PC-9 (cell line): ENCODE data around the gene FXYD3. TPM values are rescaled to one million over a fixed set of nuclear protein-coding genes. Genes with fewer than 3 reads are reported as not detected.

Source experiments
- BruUV-seq: library from RNA; stranded (reverse); fragments of 400-500 nt; replicated peaks from 2 replicates; lab custom pipeline; 2021; lab: Mats Ljungman, UMichigan
- CTCF ChIA-PET: fragments of 300-600 bp; sonication (Branson Sonifier 250); formaldehyde crosslinking; loops from one replicate; lab custom pipeline; 2022; ENCODE audit warnings: antibody characterized with exemption; lab: Charles Lee
- POLR2A ChIA-PET: fragments of 300-600 bp; sonication (Branson Sonifier 250); formaldehyde crosslinking; loops from one replicate; lab custom pipeline; 2022; ENCODE audit warnings: antibody characterized with exemption; ENCODE audit not compliant: unreplicated experiment; lab: Charles Lee
- DNase-seq, 2 experiments: peaks; one replicate each; pipeline versions ENCODE4 v3.0.0 to v3.0.0-alpha.2; 2015 to 2022; ENCODE audit warnings: mixed read lengths in 1 of 2
- H2AFZ ChIP-seq: fragments of 200-600 bp; sonication (generic); 2 replicates; pipeline ENCODE4 v1.8.1; 2017; ENCODE audit warnings: antibody characterized with exemption
- H3F3A ChIP-seq: fragments of 200-600 bp; sonication (generic); 2 replicates; pipeline ENCODE4 v1.8.1; 2017; ENCODE audit warnings: antibody characterized with exemption, mild to moderate bottlenecking, low read depth; ENCODE audit not compliant: insufficient read depth
- H3K27ac ChIP-seq: fragments of 200-600 bp; sonication (generic); 2 replicates; pipeline ENCODE4 v1.6.1; 2016; ENCODE audit warnings: mixed run types
- H3K27me3 ChIP-seq: fragments of 200-600 bp; sonication (generic); 2 replicates; pipeline ENCODE4 v1.6.1; 2016; ENCODE audit warnings: low read depth, mixed run types; ENCODE audit not compliant: insufficient read depth
- H3K36me3 ChIP-seq: fragments of 200-600 bp; sonication (generic); 2 replicates; pipeline ENCODE4 v1.6.1; 2016; ENCODE audit warnings: low read depth, mixed run types
- H3K4me1 ChIP-seq: fragments of 200-600 bp; sonication (generic); replicated peaks from 2 replicates; pipeline ENCODE4 v1.6.1; 2016; ENCODE audit warnings: mixed run types; ENCODE audit not compliant: insufficient read depth
- H3K4me2 ChIP-seq: fragments of 200-600 bp; sonication (generic); 2 replicates; pipeline ENCODE4 v1.6.1; 2017; ENCODE audit warnings: mixed run types
- H3K4me3 ChIP-seq: fragments of 200-600 bp; sonication (generic); 2 replicates; pipeline ENCODE4 v1.6.1; 2016; ENCODE audit warnings: mixed run types
- H3K79me2 ChIP-seq: fragments of 200-600 bp; sonication (generic); 2 replicates; pipeline ENCODE4 v1.6.1; 2017; ENCODE audit warnings: low read depth, mixed run types
- H3K9me2 ChIP-seq: fragments of 200-600 bp; sonication (generic); 2 replicates; pipeline ENCODE4 v1.8.1; 2017; ENCODE audit warnings: mild to moderate bottlenecking; ENCODE audit not compliant: insufficient read depth
- H3K9me3 ChIP-seq: fragments of 200-600 bp; sonication (generic); 2 replicates; pipeline ENCODE4 v1.8.1; 2016; ENCODE audit warnings: low read depth; ENCODE audit not compliant: insufficient read depth
- H4K20me1 ChIP-seq: fragments of 200-600 bp; sonication (generic); 2 replicates; pipeline ENCODE4 v1.8.1; 2017; ENCODE audit not compliant: insufficient read depth
- EZH2 ChIP-seq: fragments of 200-600 bp; sonication (generic); IDR thresholded peaks from 2 replicates; pipeline ENCODE4 v1.8.0; 2017; ENCODE audit warnings: antibody characterized with exemption, low read depth
- intact Hi-C: fragments of 100-400 bp; cut with micrococcal nuclease; formaldehyde crosslinking; loops from one replicate; pipeline ENCODE4 v1.10.0; 2022; ENCODE audit not compliant: unreplicated experiment
- total RNA-seq: library from RNA; stranded (reverse); gene quantifications from 2 replicates; pipeline ENCODE4 v1.2.3, GENCODE V29; 2021
- TF ChIP-seq, protein P1 (sequence below): fragments of 200-600 bp; sonication (generic); conservative IDR thresholded peaks from 2 replicates; pipeline ENCODE4 v1.6.1; 2017; ENCODE audit warnings: mixed run types, antibody characterized with exemption, mild to moderate bottlenecking, moderate library complexity

FXYD3 gene
- total RNA-seq, 1 experiment from 2014 or later: 287 TPM

DNA sequence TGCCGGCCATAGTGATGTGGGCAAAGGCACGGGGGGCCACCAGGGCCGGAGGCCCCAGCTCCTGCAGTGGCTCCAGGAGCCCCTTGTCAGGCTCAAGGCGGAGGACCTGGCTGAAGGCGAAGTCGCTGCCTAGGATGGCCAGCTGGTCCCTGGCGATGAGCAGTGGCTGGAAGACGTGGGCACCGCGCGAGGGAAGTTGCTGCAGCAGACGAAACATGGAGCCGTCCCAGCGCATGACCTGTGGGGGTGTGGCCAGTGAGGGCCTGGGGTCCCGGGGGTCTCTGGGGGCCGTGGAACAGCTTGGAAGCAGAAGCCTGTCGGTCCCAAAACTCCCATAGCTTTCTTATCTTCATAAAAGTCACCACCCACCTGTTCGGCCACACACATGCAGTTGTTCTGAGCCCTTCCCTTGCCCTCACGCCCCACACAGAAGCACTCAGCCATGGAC is 9.7 kb downstream of the FXYD3 start:
- DNase-seq: no peak
- Histone ChIP-seq H3K27me3 (no peaks in the 10 kb centered on the region), H4K20me1 (no peaks in the 10 kb centered on the region), H3K9me2 (no peaks in the 10 kb centered on the region), H3K79me2 (peaks cover 12% of the 10 kb centered on the region), H3K27ac (no peak overlapping the region), H2AFZ (no peak overlapping the region), H3K4me3 (no peak overlapping the region; the same call in 1 of the 2 replicates), H3K36me3 (peaks cover 4% of the 10 kb centered on the region; the same call in 1 of the 2 replicates), H3K4me2 (peak overlapping the region; percentile 99), H3K4me1 (peaks cover 59% of the 10 kb centered on the region), H3F3A (peaks cover 42% of the 10 kb centered on the region), H3K9me3 (no peaks in the 10 kb centered on the region)
- BruUV-seq: TSS peak; percentile 37
- intact Hi-C loops: no loop called here
- TF ChIP-seq EZH2: no peak
- TF ChIP-seq, protein P1, sequence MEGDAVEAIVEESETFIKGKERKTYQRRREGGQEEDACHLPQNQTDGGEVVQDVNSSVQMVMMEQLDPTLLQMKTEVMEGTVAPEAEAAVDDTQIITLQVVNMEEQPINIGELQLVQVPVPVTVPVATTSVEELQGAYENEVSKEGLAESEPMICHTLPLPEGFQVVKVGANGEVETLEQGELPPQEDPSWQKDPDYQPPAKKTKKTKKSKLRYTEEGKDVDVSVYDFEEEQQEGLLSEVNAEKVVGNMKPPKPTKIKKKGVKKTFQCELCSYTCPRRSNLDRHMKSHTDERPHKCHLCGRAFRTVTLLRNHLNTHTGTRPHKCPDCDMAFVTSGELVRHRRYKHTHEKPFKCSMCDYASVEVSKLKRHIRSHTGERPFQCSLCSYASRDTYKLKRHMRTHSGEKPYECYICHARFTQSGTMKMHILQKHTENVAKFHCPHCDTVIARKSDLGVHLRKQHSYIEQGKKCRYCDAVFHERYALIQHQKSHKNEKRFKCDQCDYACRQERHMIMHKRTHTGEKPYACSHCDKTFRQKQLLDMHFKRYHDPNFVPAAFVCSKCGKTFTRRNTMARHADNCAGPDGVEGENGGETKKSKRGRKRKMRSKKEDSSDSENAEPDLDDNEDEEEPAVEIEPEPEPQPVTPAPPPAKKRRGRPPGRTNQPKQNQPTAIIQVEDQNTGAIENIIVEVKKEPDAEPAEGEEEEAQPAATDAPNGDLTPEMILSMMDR: no peak
- POLR2A ChIA-PET: no interaction called here
- CTCF ChIA-PET: interaction anchor here (1.5 kb wide), 1 partner anchor 81 kb away, joined by 5 read pairs; no protein-coding TSS in a partner anchor

DNA sequence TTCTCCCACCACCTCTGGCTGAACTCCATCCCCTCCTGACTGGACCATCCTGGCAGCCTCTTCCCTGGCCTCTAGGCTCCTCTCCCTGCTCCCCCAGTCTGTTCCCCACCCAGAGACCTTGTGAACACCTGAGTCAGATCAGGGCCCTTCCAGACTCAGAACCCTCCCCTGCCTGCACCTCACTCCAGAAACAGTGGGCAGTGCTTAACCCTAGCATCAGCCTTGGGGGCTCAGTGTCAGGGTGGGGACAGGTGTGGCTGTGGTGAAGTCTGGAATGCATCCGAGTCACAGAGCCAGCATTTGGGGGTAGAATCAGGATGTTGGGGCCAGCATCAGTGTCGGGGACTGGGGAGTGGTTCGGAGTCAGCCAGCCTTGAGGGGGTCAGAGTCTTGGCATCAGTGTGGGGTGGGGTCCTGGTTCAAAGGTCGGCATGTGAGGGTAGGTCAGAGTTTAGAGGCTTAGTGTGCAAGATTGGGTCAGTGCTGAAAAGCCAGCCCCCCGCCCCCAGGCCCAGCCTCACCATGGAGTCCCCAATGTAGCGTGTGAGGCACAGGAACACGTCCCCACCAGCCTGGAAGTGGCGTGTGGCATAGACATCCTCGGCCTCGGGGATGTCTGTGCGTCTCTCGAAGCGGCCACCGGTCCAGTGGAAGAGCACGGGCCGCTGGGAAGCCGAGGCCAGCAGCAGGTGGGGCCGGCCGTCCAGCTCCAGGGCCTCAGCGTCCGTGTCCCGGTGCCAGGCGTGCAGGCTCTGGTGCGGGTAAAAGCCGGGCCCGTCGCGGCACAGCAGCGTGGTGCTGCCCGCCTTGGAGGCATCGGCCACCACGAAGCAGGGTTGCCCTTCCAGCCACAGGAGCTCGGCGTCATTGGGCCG is 10.4 kb downstream of the FXYD3 start:
- TF ChIP-seq EZH2: no peak
- TF ChIP-seq, protein P1: no peak
- H3K9me2 ChIP-seq: no peaks in the 10 kb centered on the region
- no peaks in the 10 kb centered on the region for H3K9me3 ChIP-seq
- peaks cover 11% of the 10 kb centered on the region for H3K79me2 ChIP-seq
- H3K4me2 ChIP-seq: peak overlapping the region; percentile 99
- H3F3A ChIP-seq: peaks cover 35% of the 10 kb centered on the region
- no peak overlapping the region for H2AFZ ChIP-seq
- DNase-seq: peak; percentile 49 to 55
- CTCF ChIA-PET: no interaction called here
- no peaks in the 10 kb centered on the region for H3K27me3 ChIP-seq
- peaks cover 52% of the 10 kb centered on the region for H3K4me1 ChIP-seq
- intact Hi-C loops: no loop called here
- BruUV-seq: no TSS peak
- POLR2A ChIA-PET: no interaction called here
- H3K4me3 ChIP-seq: no peak overlapping the region
- H3K36me3 ChIP-seq: peaks cover 4% of the 10 kb centered on the region; the same call in 1 of the 2 replicates
- H3K27ac ChIP-seq: no peak overlapping the region
- H4K20me1 ChIP-seq: no peaks in the 10 kb centered on the region

DNA sequence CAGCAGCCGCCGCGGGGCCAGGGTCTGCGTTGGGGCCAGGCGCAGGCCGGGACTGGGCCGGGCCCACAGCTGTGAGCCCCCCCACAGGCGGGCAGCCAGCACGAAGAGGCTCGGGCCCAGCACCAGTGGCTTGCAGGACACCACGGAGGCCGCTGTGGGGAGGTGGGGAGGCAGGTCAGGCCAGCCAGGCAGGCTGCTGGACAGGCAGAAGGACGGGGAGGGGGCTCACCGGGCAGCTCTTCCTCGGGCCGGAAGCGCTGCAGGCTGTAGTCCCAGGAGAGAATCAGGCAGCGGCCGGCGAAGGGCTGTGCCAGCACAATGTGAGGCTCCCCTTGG is 11.0 kb downstream of the FXYD3 start:
- no peak for TF ChIP-seq EZH2
- TF ChIP-seq, protein P1: no peak
- Histone ChIP-seq H4K20me1 (no peaks in the 10 kb centered on the region), H3K79me2 (peaks cover 5% of the 10 kb centered on the region), H2AFZ (no peak overlapping the region), H3K9me2 (no peaks in the 10 kb centered on the region), H3K4me3 (no peak overlapping the region), H3K4me1 (peaks cover 46% of the 10 kb centered on the region), H3K27me3 (no peaks in the 10 kb centered on the region), H3K9me3 (no peaks in the 10 kb centered on the region), H3K27ac (no peak overlapping the region), H3K4me2 (no peak overlapping the region), H3K36me3 (peaks cover 4% of the 10 kb centered on the region; the same call in 1 of the 2 replicates), H3F3A (peaks cover 29% of the 10 kb centered on the region)
- ChIA-PET CTCF (no interaction called here), POLR2A (no interaction called here)
- no TSS peak for BruUV-seq
- DNase-seq: no peak
- intact Hi-C loops: no loop called here
